ENCODE data around the gene MAST3. TPM values are rescaled to one million over a fixed set of nuclear protein-coding genes. Genes with fewer than 3 reads are reported as not detected.

Gene MAST3
- total RNA-seq, 2 donors from 2014 or later, result 6.1 to 10.8 TPM

GRCh38 chr19:18089726-18090125 lies 7.9 kb upstream of the MAST3 start:
- Histone ChIP-seq H3K4me3 (no peak overlapping the region), H3K27me3 (replicated peaks; ENCODE audit: insufficient read depth) (no peaks in the 10 kb centered on the region), H3K36me3 (no peaks in the 10 kb centered on the region), H3K4me1 (replicated peaks) (no peaks in the 10 kb centered on the region), H3K9me3 (no peaks in the 10 kb centered on the region), H3K27ac (no peak overlapping the region)
- 85% methylated on average over 5 of the region's 5 CpGs for WGBS
- TF ChIP-seq POLR2A (IDR thresholded peaks at IDR 0.05) (no peak), CTCF (IDR thresholded peaks at IDR 0.05) (no peak), POLR2AphosphoS5 (IDR thresholded peaks at IDR 0.05) (no peak)
- intact Hi-C loops (cut with DNase I), result no loop called here
- DNase-seq (ENCODE audit: low spot score), result no peak

- TF ChIP-seq POLR2A (IDR thresholded peaks at IDR 0.05) (no peak), POLR2AphosphoS5 (IDR thresholded peaks at IDR 0.05) (no peak), CTCF (IDR thresholded peaks at IDR 0.05) (no peak)
- DNase-seq (ENCODE audit: low spot score), result no peak
- no peaks in the 10 kb centered on the region for H3K27me3 ChIP-seq (replicated peaks; ENCODE audit: insufficient read depth)
- H3K4me1 ChIP-seq (replicated peaks), result no peaks in the 10 kb centered on the region
- no peak overlapping the region for H3K27ac ChIP-seq
- H3K36me3 ChIP-seq, result no peaks in the 10 kb centered on the region
- no peaks in the 10 kb centered on the region for H3K9me3 ChIP-seq
- intact Hi-C loops (cut with DNase I), result no loop called here
- 78% methylated on average over 12 of the region's 12 CpGs for WGBS
- no peak overlapping the region for H3K4me3 ChIP-seq
These were observed 6.9 kb upstream of the MAST3 start for GRCh38 chr19:18090545-18091216.

- intact Hi-C loops (cut with DNase I), result no loop called here
These were observed 6.4 kb upstream of the MAST3 start for GRCh38 chr19:18091217-18091608.

GRCh38 chr19:18093439-18094161 lies 4.0 kb upstream of the MAST3 start:
- intact Hi-C loops (cut with DNase I), result no loop called here
- Histone ChIP-seq H3K27ac (no peak overlapping the region), H3K27me3 (replicated peaks; ENCODE audit: insufficient read depth) (no peaks in the 10 kb centered on the region), H3K4me1 (replicated peaks) (no peaks in the 10 kb centered on the region), H3K9me3 (no peaks in the 10 kb centered on the region), H3K4me3 (no peak overlapping the region), H3K36me3 (no peaks in the 10 kb centered on the region)
- TF ChIP-seq POLR2A (IDR thresholded peaks at IDR 0.05) (no peak), POLR2AphosphoS5 (IDR thresholded peaks at IDR 0.05) (no peak), CTCF (IDR thresholded peaks at IDR 0.05) (no peak)
- no peak for DNase-seq (ENCODE audit: low spot score)
- WGBS, result 63% methylated on average over 6 of the region's 6 CpGs

More at GRCh38 chr19:18091217-18091608, 6.4 kb upstream of the MAST3 start:
- 58% methylated on average over 12 of the region's 12 CpGs for WGBS
- TF ChIP-seq CTCF (IDR thresholded peaks at IDR 0.05) (no peak), POLR2A (IDR thresholded peaks at IDR 0.05) (no peak), POLR2AphosphoS5 (IDR thresholded peaks at IDR 0.05) (no peak)
- H3K27ac ChIP-seq, result no peak overlapping the region
- H3K27me3 ChIP-seq (replicated peaks; ENCODE audit: insufficient read depth), result no peaks in the 10 kb centered on the region
- H3K4me1 ChIP-seq (replicated peaks), result no peaks in the 10 kb centered on the region
- no peaks in the 10 kb centered on the region for H3K9me3 ChIP-seq
- H3K4me3 ChIP-seq, result no peak overlapping the region
- H3K36me3 ChIP-seq, result no peaks in the 10 kb centered on the region
- DNase-seq (ENCODE audit: low spot score), result no peak

- Histone ChIP-seq H3K36me3 (no peaks in the 10 kb centered on the region), H3K9me3 (no peaks in the 10 kb centered on the region), H3K27ac (no peak overlapping the region), H3K27me3 (replicated peaks; ENCODE audit: insufficient read depth) (no peaks in the 10 kb centered on the region), H3K4me1 (replicated peaks) (no peaks in the 10 kb centered on the region), H3K4me3 (no peak overlapping the region)
- no peak for DNase-seq (ENCODE audit: low spot score)
- no peak for TF ChIP-seq POLR2AphosphoS5 (IDR thresholded peaks at IDR 0.05)
- TF ChIP-seq POLR2A (IDR thresholded peaks at IDR 0.05), result no peak
- no peak for TF ChIP-seq CTCF (IDR thresholded peaks at IDR 0.05)
- WGBS, result 72% methylated on average over 2 of the region's 2 CpGs
- intact Hi-C loops (cut with DNase I), result no loop called here
These were observed 1.3 kb upstream of the MAST3 start for GRCh38 chr19:18096258-18096657.

Measured in prostate gland (tissue), 2 donors.